Tibial nerve (tissue), 4 donors: ENCODE results near the gene TRMT2A.

Experiments used
- EP300 ChIP-seq, 2 donors: sonication (generic); formaldehyde crosslinking; IDR thresholded peaks; one replicate each; pipeline ENCODE4 v1.6.1; 2017; ENCODE audit warnings: antibody characterized with exemption in 2 of 2, mild to moderate bottlenecking in 1 of 2
- POLR2A ChIP-seq, 2 donors: fragments of 450-650 bp; IDR thresholded peaks; one replicate each; pipeline ENCODE4 v1.6.1; 2017; ENCODE audit warnings: antibody characterized with exemption in 2 of 2, mild to moderate bottlenecking in 2 of 2, moderate library complexity in 2 of 2
- TF ChIP-seq, protein P1 (sequence below), 5 experiments: fragments of 200-600 bp in 3 of 5; fragments of 450-650 bp in 2 of 5; sonication (generic) in 3 of 5; IDR thresholded peaks; one replicate each; pipeline ENCODE4 v1.5.1; 2016 to 2019; ENCODE audit warnings: antibody characterized with exemption in 5 of 5, mild to moderate bottlenecking in 3 of 5, moderate library complexity in 2 of 5

GRCh38 chr22:20135265-20135664 lies 18.2 kb upstream of the TRMT2A start:
- TF ChIP-seq POLR2A (IDR thresholded peaks at IDR 0.05) (no peak), EP300 (IDR thresholded peaks at IDR 0.05) (no peak)
- TF ChIP-seq, protein P1, sequence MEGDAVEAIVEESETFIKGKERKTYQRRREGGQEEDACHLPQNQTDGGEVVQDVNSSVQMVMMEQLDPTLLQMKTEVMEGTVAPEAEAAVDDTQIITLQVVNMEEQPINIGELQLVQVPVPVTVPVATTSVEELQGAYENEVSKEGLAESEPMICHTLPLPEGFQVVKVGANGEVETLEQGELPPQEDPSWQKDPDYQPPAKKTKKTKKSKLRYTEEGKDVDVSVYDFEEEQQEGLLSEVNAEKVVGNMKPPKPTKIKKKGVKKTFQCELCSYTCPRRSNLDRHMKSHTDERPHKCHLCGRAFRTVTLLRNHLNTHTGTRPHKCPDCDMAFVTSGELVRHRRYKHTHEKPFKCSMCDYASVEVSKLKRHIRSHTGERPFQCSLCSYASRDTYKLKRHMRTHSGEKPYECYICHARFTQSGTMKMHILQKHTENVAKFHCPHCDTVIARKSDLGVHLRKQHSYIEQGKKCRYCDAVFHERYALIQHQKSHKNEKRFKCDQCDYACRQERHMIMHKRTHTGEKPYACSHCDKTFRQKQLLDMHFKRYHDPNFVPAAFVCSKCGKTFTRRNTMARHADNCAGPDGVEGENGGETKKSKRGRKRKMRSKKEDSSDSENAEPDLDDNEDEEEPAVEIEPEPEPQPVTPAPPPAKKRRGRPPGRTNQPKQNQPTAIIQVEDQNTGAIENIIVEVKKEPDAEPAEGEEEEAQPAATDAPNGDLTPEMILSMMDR (IDR thresholded peaks at IDR 0.05): no peak
